Breast epithelium (tissue), 3 donors: ENCODE measurements around the gene CEACAM5.

ENCODE experiments used
- CTCF ChIP-seq, 3 donors: fragments of 450-650 bp; IDR thresholded peaks; one replicate each; pipeline ENCODE4 v1.5.1; 2016 to 2017; ENCODE audit warnings: antibody characterized with exemption in 3 of 3, mild to moderate bottlenecking in 3 of 3, moderate library complexity in 3 of 3
- POLR2A ChIP-seq: fragments of 450-650 bp; IDR thresholded peaks from one replicate; pipeline ENCODE4 v1.6.1; 2016; ENCODE audit warnings: antibody characterized with exemption, mild to moderate bottlenecking, moderate library complexity
- POLR2AphosphoS5 ChIP-seq, 3 donors: sonication (generic); formaldehyde crosslinking; IDR thresholded peaks; one replicate each; pipeline ENCODE4 v1.6.1; 2017; ENCODE audit warnings: antibody characterized with exemption in 3 of 3

GRCh38 chr19:41688687-41689086, 19.7 kb upstream of the CEACAM5 start:
- TF ChIP-seq CTCF (IDR thresholded peaks at IDR 0.05) (no peak), POLR2A (no peak), POLR2AphosphoS5 (IDR thresholded peaks at IDR 0.05) (no peak)
